HEK293 (cell line): ENCODE results near the gene APOE.

Experiments used
- CTCF ChIA-PET: fragments of 350-600 bp; formaldehyde crosslinking; extraction: SDS; loops from one replicate; lab custom pipeline; 2021; ENCODE audit warnings: antibody characterized with exemption; lab: Yijun Ruan, JAX
- POLR2A ChIA-PET: fragments of 300-600 bp; formaldehyde crosslinking; extraction: SDS; loops from one replicate; lab custom pipeline; 2020; ENCODE audit warnings: antibody characterized with exemption, inconsistent platforms; lab: Yijun Ruan, JAX
- H3K27ac ChIP-seq: fragments of 200-500 bp; sonication (Bioruptor generic); 2 replicates; pipeline ENCODE4 v1.5.1; 2014; ENCODE audit warnings: low read depth, low read length, control low read depth, inconsistent platforms; ENCODE audit errors: extremely low read depth
- H3K36me3 ChIP-seq, 2 experiments: fragments of 200-500 bp in 1 of 2; sonication (Bioruptor generic) in 1 of 2; 1 replicate in 1 of 2; 2 replicates in 1 of 2; pipeline ENCODE4 v1.5.1; 2014 to 2017; ENCODE audit warnings: inconsistent platforms in 2 of 2, low read length in 2 of 2; ENCODE audit not compliant: control insufficient read depth in 2 of 2, insufficient read depth in 1 of 2
- H3K4me1 ChIP-seq: fragments of 200-500 bp; sonication (Bioruptor generic); 2 replicates; pipeline ENCODE4 v1.5.1; 2014; ENCODE audit warnings: mild to moderate bottlenecking, low read length, inconsistent platforms; ENCODE audit not compliant: control insufficient read depth, insufficient read depth
- H3K4me3 ChIP-seq: 2 replicates; pipeline ENCODE4 v1.5.1; 2011; ENCODE audit warnings: low read depth, mild to moderate bottlenecking, control low read depth, low read length, moderate library complexity
- H3K9me3 ChIP-seq: fragments of 200-500 bp; sonication (Bioruptor generic); 2 replicates; pipeline ENCODE4 v1.5.1; 2014; ENCODE audit warnings: low read depth, low read length, inconsistent platforms; ENCODE audit not compliant: control insufficient read depth, insufficient read depth
- BCL11B ChIP-seq: fragments of 450-650 bp; formaldehyde crosslinking; IDR thresholded peaks from 2 replicates; pipeline ENCODE4 v1.5.1; 2016; ENCODE audit warnings: low read depth, missing biosample characterization, missing genetic modification characterization
- KLF1 ChIP-seq: fragments of 450-650 bp; formaldehyde crosslinking; IDR thresholded peaks from 2 replicates; pipeline ENCODE4 v1.5.1; 2016; ENCODE audit warnings: missing biosample characterization, missing genetic modification characterization
- KLF10 ChIP-seq: fragments of 450-650 bp; IDR thresholded peaks from 2 replicates; pipeline ENCODE4 v1.5.1; 2018; ENCODE audit warnings: missing biosample characterization, mild to moderate bottlenecking, missing genetic modification characterization
- KLF8 ChIP-seq: fragments of 450-650 bp; formaldehyde crosslinking; IDR thresholded peaks from 2 replicates; pipeline ENCODE4 v1.5.1; 2016; ENCODE audit warnings: missing biosample characterization, missing genetic modification characterization
- KLF9 ChIP-seq: fragments of 450-650 bp; formaldehyde crosslinking; IDR thresholded peaks from 2 replicates; pipeline ENCODE4 v1.5.1; 2016; ENCODE audit warnings: missing biosample characterization, missing genetic modification characterization, low read depth
- OVOL3 ChIP-seq: fragments of 450-650 bp; formaldehyde crosslinking; IDR thresholded peaks from 2 replicates; pipeline ENCODE4 v1.5.1; 2016; ENCODE audit warnings: missing biosample characterization, missing genetic modification characterization
- REPIN1 ChIP-seq: fragments of 450-650 bp; formaldehyde crosslinking; IDR thresholded peaks from 2 replicates; pipeline ENCODE4 v1.5.1; 2017; ENCODE audit warnings: missing biosample characterization, missing genetic modification characterization, low read depth
- SETDB1 ChIP-seq: IDR thresholded peaks from one replicate; pipeline ENCODE4 v1.6.1; 2017; ENCODE audit warnings: mild to moderate bottlenecking, low read length, moderate library complexity, mixed read lengths; ENCODE audit not compliant: insufficient read length
- SP2 ChIP-seq: fragments of 450-650 bp; formaldehyde crosslinking; IDR thresholded peaks from 2 replicates; pipeline ENCODE4 v1.5.1; 2016; ENCODE audit warnings: missing biosample characterization, missing genetic modification characterization
- SP3 ChIP-seq: fragments of 450-650 bp; formaldehyde crosslinking; IDR thresholded peaks from 2 replicates; pipeline ENCODE4 v1.5.1; 2016; ENCODE audit warnings: missing biosample characterization, missing genetic modification characterization
- YY1 ChIP-seq: fragments of 450-650 bp; formaldehyde crosslinking; IDR thresholded peaks from 2 replicates; pipeline ENCODE4 v1.5.1; 2018; ENCODE audit warnings: missing biosample characterization, missing genetic modification characterization
- ZBTB17 ChIP-seq: fragments of 450-650 bp; formaldehyde crosslinking; IDR thresholded peaks from 2 replicates; pipeline ENCODE4 v1.5.1; 2016; ENCODE audit warnings: missing biosample characterization, missing genetic modification characterization
- ZBTB48 ChIP-seq: fragments of 450-650 bp; formaldehyde crosslinking; IDR thresholded peaks from 2 replicates; pipeline ENCODE4 v1.5.1; 2016; ENCODE audit warnings: missing biosample characterization, missing genetic modification characterization
- ZBTB8A ChIP-seq: fragments of 450-650 bp; formaldehyde crosslinking; IDR thresholded peaks from 2 replicates; pipeline ENCODE4 v1.5.1; 2016; ENCODE audit warnings: missing biosample characterization, missing genetic modification characterization
- ZFP3 ChIP-seq: fragments of 450-650 bp; formaldehyde crosslinking; IDR thresholded peaks from 2 replicates; pipeline ENCODE4 v1.5.1; 2016; ENCODE audit warnings: low read depth, missing biosample characterization, missing genetic modification characterization
- ZIC2 ChIP-seq: fragments of 450-650 bp; formaldehyde crosslinking; IDR thresholded peaks from 2 replicates; pipeline ENCODE4 v1.5.1; 2016; ENCODE audit warnings: missing biosample characterization, missing genetic modification characterization
- ZNF138 ChIP-seq: fragments of 450-650 bp; formaldehyde crosslinking; IDR thresholded peaks from 2 replicates; pipeline ENCODE4 v1.5.1; 2016; ENCODE audit warnings: missing biosample characterization, missing genetic modification characterization, borderline replicate concordance
- ZNF239 ChIP-seq: fragments of 450-650 bp; formaldehyde crosslinking; IDR thresholded peaks from 2 replicates; pipeline ENCODE4 v1.5.1; 2016; ENCODE audit warnings: missing biosample characterization, missing genetic modification characterization
- ZNF24 ChIP-seq: fragments of 450-650 bp; formaldehyde crosslinking; IDR thresholded peaks from 2 replicates; pipeline ENCODE4 v1.5.1; 2016; ENCODE audit warnings: missing biosample characterization, missing genetic modification characterization
- ZNF292 ChIP-seq: fragments of 450-650 bp; formaldehyde crosslinking; IDR thresholded peaks from 2 replicates; pipeline ENCODE4 v1.5.1; 2016; ENCODE audit warnings: low read depth, missing biosample characterization, missing genetic modification characterization, borderline replicate concordance
- ZNF302 ChIP-seq: fragments of 450-650 bp; formaldehyde crosslinking; IDR thresholded peaks from 2 replicates; pipeline ENCODE4 v1.5.1; 2016; ENCODE audit warnings: missing biosample characterization, missing genetic modification characterization, low read depth
- ZNF335 ChIP-seq: fragments of 450-650 bp; formaldehyde crosslinking; conservative IDR thresholded peaks from 2 replicates; pipeline ENCODE4 v1.5.1; 2016; ENCODE audit warnings: missing biosample characterization, missing genetic modification characterization
- ZNF366 ChIP-seq: fragments of 450-650 bp; formaldehyde crosslinking; conservative IDR thresholded peaks from 2 replicates; pipeline ENCODE4 v1.5.1; 2016; ENCODE audit warnings: missing biosample characterization, missing genetic modification characterization
- ZNF394 ChIP-seq: fragments of 450-650 bp; formaldehyde crosslinking; IDR thresholded peaks from 2 replicates; pipeline ENCODE4 v1.5.1; 2016; ENCODE audit warnings: missing biosample characterization, missing genetic modification characterization, mild to moderate bottlenecking, moderate library complexity, borderline replicate concordance
- ZNF501 ChIP-seq: fragments of 450-650 bp; formaldehyde crosslinking; IDR thresholded peaks from 2 replicates; pipeline ENCODE4 v1.5.1; 2016; ENCODE audit warnings: missing biosample characterization, missing genetic modification characterization
- ZNF548 ChIP-seq: fragments of 450-650 bp; formaldehyde crosslinking; IDR thresholded peaks from 2 replicates; pipeline ENCODE4 v1.5.1; 2016; ENCODE audit warnings: missing biosample characterization, missing genetic modification characterization
- ZNF629 ChIP-seq: fragments of 450-650 bp; formaldehyde crosslinking; IDR thresholded peaks from 2 replicates; pipeline ENCODE4 v1.5.1; 2017; ENCODE audit warnings: missing biosample characterization, missing genetic modification characterization
- ZNF76 ChIP-seq: fragments of 450-650 bp; formaldehyde crosslinking; IDR thresholded peaks from 2 replicates; pipeline ENCODE4; 2016; ENCODE audit warnings: low read depth, missing biosample characterization, missing genetic modification characterization, borderline replicate concordance
- ZNF785 ChIP-seq: fragments of 450-650 bp; formaldehyde crosslinking; IDR thresholded peaks from 2 replicates; pipeline ENCODE4 v1.5.1; 2016; ENCODE audit warnings: missing biosample characterization, missing genetic modification characterization
- ZSCAN16 ChIP-seq: fragments of 450-650 bp; formaldehyde crosslinking; IDR thresholded peaks from 2 replicates; pipeline ENCODE4 v1.5.1; 2016; ENCODE audit warnings: missing biosample characterization, missing genetic modification characterization
- ZXDB ChIP-seq: fragments of 450-650 bp; formaldehyde crosslinking; IDR thresholded peaks from 2 replicates; pipeline ENCODE4 v1.5.1; 2016; ENCODE audit warnings: missing biosample characterization, missing genetic modification characterization
- TF ChIP-seq, protein P1 (sequence below): fragments of 450-650 bp; formaldehyde crosslinking; conservative IDR thresholded peaks from 2 replicates; pipeline ENCODE4 v1.5.1; 2016; ENCODE audit warnings: low read depth, missing biosample characterization, missing genetic modification characterization

Gene APOE

DNA sequence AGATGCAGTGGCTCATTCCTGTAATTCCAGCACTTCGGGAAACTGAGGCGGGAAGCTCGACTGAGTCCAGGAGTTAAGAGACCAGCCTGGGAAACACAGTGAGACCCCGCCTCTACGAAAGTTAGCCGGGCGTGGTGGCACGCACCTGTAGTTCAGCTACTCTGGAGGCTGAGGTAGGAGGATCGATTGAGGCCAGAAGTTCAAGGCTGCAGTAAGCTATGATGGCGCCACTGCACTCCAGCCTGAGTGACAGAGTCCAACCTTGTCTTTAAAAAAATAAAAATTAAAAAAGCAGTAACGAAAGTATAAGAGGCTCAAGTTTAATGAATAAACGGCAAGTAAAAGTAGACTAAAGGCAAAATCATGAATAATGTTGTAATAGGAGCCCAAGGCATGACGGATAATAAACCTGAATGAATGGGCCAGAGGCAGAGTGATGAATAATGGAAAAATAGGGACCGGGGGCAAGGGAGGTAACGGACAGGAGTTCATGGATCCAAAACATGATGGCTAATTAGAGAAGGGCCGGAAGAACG is 15.7 kb upstream of the APOE start (continued):
- TF ChIP-seq, protein P1, sequence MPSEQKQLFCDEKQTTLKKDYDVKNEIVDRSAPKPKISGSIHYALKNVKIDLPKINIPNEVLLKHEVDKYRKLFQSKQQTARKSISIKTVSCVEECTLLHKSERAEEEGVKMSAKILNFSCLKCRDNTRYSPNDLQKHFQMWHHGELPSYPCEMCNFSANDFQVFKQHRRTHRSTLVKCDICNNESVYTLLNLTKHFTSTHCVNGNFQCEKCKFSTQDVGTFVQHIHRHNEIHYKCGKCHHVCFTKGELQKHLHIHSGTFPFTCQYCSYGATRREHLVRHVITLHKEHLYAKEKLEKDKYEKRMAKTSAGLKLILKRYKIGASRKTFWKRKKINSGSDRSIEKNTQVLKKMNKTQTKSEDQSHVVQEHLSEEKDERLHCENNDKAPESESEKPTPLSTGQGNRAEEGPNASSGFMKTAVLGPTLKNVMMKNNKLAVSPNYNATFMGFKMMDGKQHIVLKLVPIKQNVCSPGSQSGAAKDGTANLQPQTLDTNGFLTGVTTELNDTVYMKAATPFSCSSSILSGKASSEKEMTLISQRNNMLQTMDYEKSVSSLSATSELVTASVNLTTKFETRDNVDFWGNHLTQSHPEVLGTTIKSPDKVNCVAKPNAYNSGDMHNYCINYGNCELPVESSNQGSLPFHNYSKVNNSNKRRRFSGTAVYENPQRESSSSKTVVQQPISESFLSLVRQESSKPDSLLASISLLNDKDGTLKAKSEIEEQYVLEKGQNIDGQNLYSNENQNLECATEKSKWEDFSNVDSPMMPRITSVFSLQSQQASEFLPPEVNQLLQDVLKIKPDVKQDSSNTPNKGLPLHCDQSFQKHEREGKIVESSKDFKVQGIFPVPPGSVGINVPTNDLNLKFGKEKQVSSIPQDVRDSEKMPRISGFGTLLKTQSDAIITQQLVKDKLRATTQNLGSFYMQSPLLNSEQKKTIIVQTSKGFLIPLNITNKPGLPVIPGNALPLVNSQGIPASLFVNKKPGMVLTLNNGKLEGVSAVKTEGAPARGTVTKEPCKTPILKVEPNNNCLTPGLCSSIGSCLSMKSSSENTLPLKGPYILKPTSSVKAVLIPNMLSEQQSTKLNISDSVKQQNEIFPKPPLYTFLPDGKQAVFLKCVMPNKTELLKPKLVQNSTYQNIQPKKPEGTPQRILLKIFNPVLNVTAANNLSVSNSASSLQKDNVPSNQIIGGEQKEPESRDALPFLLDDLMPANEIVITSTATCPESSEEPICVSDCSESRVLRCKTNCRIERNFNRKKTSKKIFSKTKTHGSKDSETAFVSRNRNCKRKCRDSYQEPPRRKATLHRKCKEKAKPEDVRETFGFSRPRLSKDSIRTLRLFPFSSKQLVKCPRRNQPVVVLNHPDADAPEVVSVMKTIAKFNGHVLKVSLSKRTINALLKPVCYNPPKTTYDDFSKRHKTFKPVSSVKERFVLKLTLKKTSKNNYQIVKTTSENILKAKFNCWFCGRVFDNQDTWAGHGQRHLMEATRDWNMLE (tag by site-specific recombination) = no peak
- 0 out of 2 replicates have a peak, but pooled peaks have one; percentile 15 for TF ChIP-seq ZNF785 (tag by site-specific recombination)
- 0 out of 2 replicates have a peak, but pooled peaks have one; percentile 6 for TF ChIP-seq ZNF302 (tag by site-specific recombination)
- TF ChIP-seq ZBTB48 = 0 out of 2 replicates have a peak, but pooled peaks have one; percentile 25
- TF ChIP-seq YY1 (tag by site-specific recombination) = 0 out of 2 replicates have a peak, but pooled peaks have one; percentile 46
- TF ChIP-seq ZBTB8A (tag by site-specific recombination) = 0 out of 2 replicates have a peak, but pooled peaks have one; percentile 52

DNA sequence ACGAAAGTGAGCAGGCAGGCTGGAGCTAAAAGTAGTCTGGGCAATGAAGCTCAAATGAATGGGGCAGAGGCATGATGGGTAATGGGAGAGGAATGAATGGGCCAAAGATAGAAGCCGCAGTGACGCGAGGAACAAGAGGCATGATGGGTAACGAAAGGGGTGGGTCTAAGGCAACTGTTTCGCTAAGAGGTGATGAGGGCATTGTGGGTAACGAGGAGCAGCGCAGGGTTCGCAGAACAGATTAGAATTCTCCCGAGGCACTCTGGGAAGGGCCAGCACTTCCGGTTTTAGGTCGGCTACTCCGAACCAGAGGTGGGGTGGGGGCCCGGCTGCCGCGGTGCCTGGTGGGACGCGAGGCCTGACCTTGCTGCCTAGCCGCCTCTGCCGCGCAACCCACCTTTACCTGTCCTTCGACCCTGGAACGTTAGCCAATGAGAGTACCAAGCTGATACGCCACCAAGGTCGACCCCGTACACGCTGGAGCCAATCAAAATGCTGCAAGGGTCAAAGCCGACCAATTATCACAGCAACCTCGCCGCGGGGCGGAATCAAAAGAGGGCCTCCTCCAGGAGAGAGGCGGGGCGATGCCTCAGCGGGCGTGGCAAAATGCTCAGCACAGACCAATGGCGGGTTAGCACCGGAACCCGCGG is 15.1 kb upstream of the APOE start:
- ChIA-PET POLR2A (interaction anchor here (0.6 to 2.6 kb wide), 20 partner anchors 9 to 956 kb away, joined by 3 to 15 read pairs (median 4); partner anchors contain the start of genes APOE, BLOC1S3, CLASRP and CLPTM1), CTCF (interaction anchor here (0.6 to 2.2 kb wide), 12 partner anchors 14 to 1588 kb away, joined by 3 to 19 read pairs (median 3); partner anchors contain the start of genes APOE and NECTIN2)
- peak overlapping the region; percentile 70 for H3K27ac ChIP-seq
- H3K4me1 ChIP-seq = peaks cover 6% of the 10 kb centered on the region
- H3K4me3 ChIP-seq = peak overlapping the region; percentile 42
- H3K9me3 ChIP-seq = no peaks in the 10 kb centered on the region
- H3K36me3 ChIP-seq = peaks cover 35 to 62% of the 10 kb centered on the region in 2 experiments
- peak; percentile 91 for TF ChIP-seq ZNF394 (tag by site-specific recombination)
- no peak for TF ChIP-seq ZNF292
- peak; percentile 13; the same call in 1 of the 2 replicates for TF ChIP-seq ZNF501 (tag by site-specific recombination)
- TF ChIP-seq REPIN1 (tag by site-specific recombination) = no peak
- peak; percentile 44 for TF ChIP-seq SETDB1
- TF ChIP-seq ZNF548 = no peak
- peak; percentile 88 for TF ChIP-seq ZSCAN16 (tag by site-specific recombination)
- TF ChIP-seq ZXDB (tag by site-specific recombination) = peak; percentile 100
- TF ChIP-seq ZNF24 (tag by site-specific recombination) = peak; percentile 91
- TF ChIP-seq ZFP3 (tag by site-specific recombination) = no peak
- TF ChIP-seq KLF10 = peak; percentile 87
- TF ChIP-seq SP3 (tag by site-specific recombination) = peak; percentile 97
- peak; percentile 96 for TF ChIP-seq ZNF366
- TF ChIP-seq ZBTB17 (tag by site-specific recombination) = peak; percentile 99
- no peak for TF ChIP-seq ZNF239
- no peak for TF ChIP-seq ZNF138
- TF ChIP-seq BCL11B (tag by site-specific recombination) = peak; percentile 91; the same call in 1 of the 2 replicates
- TF ChIP-seq OVOL3 (tag by site-specific recombination) = no peak
- TF ChIP-seq KLF1 (tag by site-specific recombination) = peak; percentile 71
- peak; percentile 86 for TF ChIP-seq ZNF629 (tag by site-specific recombination)
- TF ChIP-seq ZNF76 = peak; percentile 100
- peak; percentile 37 for TF ChIP-seq SP2 (tag by site-specific recombination)
- TF ChIP-seq KLF9 (tag by site-specific recombination) = peak; percentile 72; the same call in 1 of the 2 replicates
- peak; percentile 96 for TF ChIP-seq ZNF335 (tag by site-specific recombination)
- peak; percentile 49 for TF ChIP-seq ZIC2 (tag by site-specific recombination)
- TF ChIP-seq KLF8 (tag by site-specific recombination) = peak; percentile 89
- peak; percentile 11; the same call in 1 of the 2 replicates for TF ChIP-seq ZBTB48
